ENCODE results near the gene OR51E1. TPM values are rescaled to one million over a fixed set of nuclear protein-coding genes. Genes with fewer than 3 reads are reported as not detected.

The OR51E1 gene
- total and polyA plus RNA-seq, 10 donors = 0.04 to 0.18 (median 0.06) TPM; not detected in 7

DNA sequence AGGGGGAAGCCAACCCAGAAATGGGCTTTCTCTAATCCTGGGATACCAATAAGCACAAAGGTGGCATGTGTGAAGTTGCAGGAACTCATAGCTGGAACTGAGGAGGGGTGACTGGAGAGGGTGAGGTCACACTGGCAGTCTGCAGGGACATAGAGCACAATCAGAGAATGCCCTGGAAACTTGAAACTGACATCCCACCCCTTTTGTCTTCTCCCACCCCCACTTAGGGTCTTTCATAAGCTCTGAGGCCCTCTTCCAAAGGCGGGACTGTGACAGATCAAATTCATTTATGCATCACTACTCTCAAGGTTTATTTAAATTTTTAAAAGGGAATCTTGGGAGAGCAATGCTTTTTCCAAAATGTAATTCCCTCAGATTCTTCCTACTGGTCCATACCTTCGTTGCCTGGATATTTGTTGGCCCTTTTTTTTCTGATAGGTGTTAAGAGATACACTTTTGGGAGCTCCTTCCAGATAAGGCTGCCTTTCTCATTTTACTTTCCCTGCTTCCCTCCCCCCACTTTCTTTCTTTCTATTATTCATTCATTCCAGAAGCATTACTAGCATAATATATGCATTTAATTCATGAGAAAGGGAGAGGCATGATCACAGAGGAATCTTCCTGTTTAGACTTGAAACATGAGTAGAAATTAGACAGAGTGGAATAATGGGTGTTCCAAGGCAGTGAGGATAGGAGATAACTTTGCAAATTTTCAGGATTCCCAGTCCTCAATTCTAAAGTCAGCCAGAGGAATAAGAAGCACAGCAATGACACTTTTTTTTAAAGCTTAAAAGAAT is 39.0 kb downstream of the OR51E1 start:
- no peak overlapping the region for H3K27ac ChIP-seq
- DNase-seq = no peak
- no peaks in the 10 kb centered on the region for H3K4me1 ChIP-seq
- H3K4me3 ChIP-seq = no peak overlapping the region
- no peaks in the 10 kb centered on the region for H3K9me3 ChIP-seq
- 71 to 77% (median 72%) methylated on average over 2 of the region's 2 CpGs for WGBS, 5 donors
- no peaks in the 10 kb centered on the region for H3K27me3 ChIP-seq (replicated peaks in 1 of 7)
- intact Hi-C loops (cut with DNase I; ENCODE audit: low total_unique reads) = no loop called here
- TF ChIP-seq POLR2AphosphoS5 (IDR thresholded peaks at IDR 0.05) = no peak
- TF ChIP-seq, protein P1, sequence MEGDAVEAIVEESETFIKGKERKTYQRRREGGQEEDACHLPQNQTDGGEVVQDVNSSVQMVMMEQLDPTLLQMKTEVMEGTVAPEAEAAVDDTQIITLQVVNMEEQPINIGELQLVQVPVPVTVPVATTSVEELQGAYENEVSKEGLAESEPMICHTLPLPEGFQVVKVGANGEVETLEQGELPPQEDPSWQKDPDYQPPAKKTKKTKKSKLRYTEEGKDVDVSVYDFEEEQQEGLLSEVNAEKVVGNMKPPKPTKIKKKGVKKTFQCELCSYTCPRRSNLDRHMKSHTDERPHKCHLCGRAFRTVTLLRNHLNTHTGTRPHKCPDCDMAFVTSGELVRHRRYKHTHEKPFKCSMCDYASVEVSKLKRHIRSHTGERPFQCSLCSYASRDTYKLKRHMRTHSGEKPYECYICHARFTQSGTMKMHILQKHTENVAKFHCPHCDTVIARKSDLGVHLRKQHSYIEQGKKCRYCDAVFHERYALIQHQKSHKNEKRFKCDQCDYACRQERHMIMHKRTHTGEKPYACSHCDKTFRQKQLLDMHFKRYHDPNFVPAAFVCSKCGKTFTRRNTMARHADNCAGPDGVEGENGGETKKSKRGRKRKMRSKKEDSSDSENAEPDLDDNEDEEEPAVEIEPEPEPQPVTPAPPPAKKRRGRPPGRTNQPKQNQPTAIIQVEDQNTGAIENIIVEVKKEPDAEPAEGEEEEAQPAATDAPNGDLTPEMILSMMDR (IDR thresholded peaks at IDR 0.05 in 8 of 11, conservative IDR thresholded peaks at IDR 0.05 in 3 of 11) = no peak
- TF ChIP-seq POLR2A (IDR thresholded peaks at IDR 0.05) = no peak
- H3K36me3 ChIP-seq = no peaks in the 10 kb centered on the region

DNA sequence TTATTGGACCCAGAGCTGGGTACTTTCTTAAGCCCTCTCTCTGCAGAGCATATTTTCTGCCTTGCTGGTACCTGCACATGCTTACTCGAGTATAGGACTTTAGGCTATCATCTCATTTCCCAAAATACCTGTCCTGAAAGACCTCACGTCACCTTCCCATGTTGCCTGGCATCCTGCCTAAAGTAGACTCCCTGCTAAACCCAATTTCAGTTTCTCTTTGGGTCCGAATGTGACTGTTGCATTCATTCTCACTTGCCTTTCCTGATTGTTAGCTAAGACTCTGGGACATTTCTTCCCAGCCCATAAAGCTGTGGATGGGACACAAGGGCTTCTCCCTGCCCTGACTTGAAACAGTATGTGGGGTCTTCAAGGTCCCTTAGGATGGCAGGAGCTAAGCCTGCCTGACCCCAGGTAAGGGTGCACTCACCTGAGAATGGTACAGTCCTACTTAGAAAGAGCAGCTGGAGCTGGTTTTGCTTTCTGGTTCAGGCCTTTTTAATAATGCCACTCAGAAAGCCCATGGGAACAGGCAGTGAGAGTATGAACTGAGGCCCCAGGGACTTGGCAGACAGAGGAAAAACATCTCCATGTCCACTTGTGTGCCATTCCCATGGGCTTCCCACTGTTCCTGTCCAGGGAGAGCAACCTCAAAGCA is 41.0 kb downstream of the OR51E1 start:
- no peaks in the 10 kb centered on the region for H3K27me3 ChIP-seq (replicated peaks in 1 of 7)
- no peak for TF ChIP-seq POLR2A (IDR thresholded peaks at IDR 0.05)
- no peak overlapping the region for H3K27ac ChIP-seq
- no peaks in the 10 kb centered on the region for H3K9me3 ChIP-seq
- intact Hi-C loops (cut with DNase I; ENCODE audit: low total_unique reads) = no loop called here
- no peak for DNase-seq
- H3K4me1 ChIP-seq = no peaks in the 10 kb centered on the region
- H3K36me3 ChIP-seq = no peaks in the 10 kb centered on the region
- no peak overlapping the region for H3K4me3 ChIP-seq
- 63 to 86% (median 76%) methylated on average over 3 of the region's 3 CpGs for WGBS, 5 donors

DNA sequence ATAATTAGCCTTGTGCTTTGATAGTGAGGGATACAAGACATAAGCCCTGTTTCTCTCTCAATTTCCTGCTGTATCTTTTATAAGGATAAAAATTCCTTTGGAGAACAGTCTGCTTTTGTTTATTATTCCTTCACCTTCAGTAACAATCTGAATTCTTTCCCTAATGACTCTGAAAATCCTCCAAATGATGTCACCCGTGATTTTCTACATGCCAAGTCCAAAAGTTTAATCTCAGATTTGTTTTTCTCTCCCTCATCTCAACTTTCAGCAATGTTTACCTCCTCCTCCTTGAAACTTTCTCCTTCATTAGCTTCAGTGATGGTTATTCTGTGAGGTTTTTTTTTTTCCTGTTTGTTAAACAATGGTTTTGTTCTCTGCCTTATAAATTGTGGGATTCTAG is 51.7 kb downstream of the OR51E1 start:
- TF ChIP-seq, protein P1 (IDR thresholded peaks at IDR 0.05 in 8 of 11, conservative IDR thresholded peaks at IDR 0.05 in 3 of 11) = no peak
- TF ChIP-seq POLR2AphosphoS5 (IDR thresholded peaks at IDR 0.05) = no peak
- TF ChIP-seq POLR2A (IDR thresholded peaks at IDR 0.05) = no peak
- no peaks in the 10 kb centered on the region for H3K4me1 ChIP-seq
- DNase-seq = no peak
- H3K27ac ChIP-seq = no peak overlapping the region
- H3K36me3 ChIP-seq = no peaks in the 10 kb centered on the region
- no peaks in the 10 kb centered on the region for H3K27me3 ChIP-seq (replicated peaks in 1 of 7)
- intact Hi-C loops (cut with DNase I; ENCODE audit: low total_unique reads) = no loop called here
- H3K4me3 ChIP-seq = no peak overlapping the region
- 44 to 70% (median 62%) methylated on average over 1 of the region's 1 CpG for WGBS, 5 donors
- H3K9me3 ChIP-seq = no peaks in the 10 kb centered on the region

DNA sequence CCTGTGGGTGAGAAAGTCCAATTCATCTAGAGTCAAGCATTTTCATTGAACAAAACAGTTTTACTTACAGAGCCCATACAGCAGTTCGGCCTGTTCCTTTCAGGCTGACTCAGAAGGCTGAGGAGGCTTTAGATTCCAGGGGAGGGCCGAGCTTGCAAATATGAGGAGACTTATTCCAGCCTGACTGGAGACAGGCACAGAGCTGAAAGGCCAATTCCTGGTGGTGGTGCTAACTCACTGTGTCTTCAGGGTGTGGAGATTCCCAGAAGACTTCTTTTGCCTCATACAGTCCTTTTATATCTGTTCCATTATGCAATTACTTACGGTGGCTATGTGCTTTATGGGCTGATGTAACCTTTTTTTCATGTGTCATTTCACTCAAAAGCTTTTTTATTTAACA is 53.8 kb downstream of the OR51E1 start, which contains the start of gene OR51E2:
TSS of gene OR51E2 (minus strand) at position 269 of the 400 bp plus-strand sequence. CDS start 15,142 bp downstream, outside the sequence.
- Histone ChIP-seq H3K4me3 (no peak within 1 kb of the TSS), H3K4me1 (no peaks in the 10 kb centered on the region), H3K27ac (no peak within 1 kb of the TSS), H3K27me3 (replicated peaks in 1 of 7) (no peaks in the 10 kb centered on the region), H3K9me3 (no peaks in the 10 kb centered on the region), H3K36me3 (no peaks in the 10 kb centered on the region)
- no peak for DNase-seq
- intact Hi-C loops (cut with DNase I; ENCODE audit: low total_unique reads) = no loop called here
- WGBS, 5 donors = 73 to 85% (median 81%) methylated on average over 3 of the region's 3 CpGs
- TF ChIP-seq, protein P1 (IDR thresholded peaks at IDR 0.05 in 8 of 11, conservative IDR thresholded peaks at IDR 0.05 in 3 of 11) = no peak
- TF ChIP-seq POLR2A (IDR thresholded peaks at IDR 0.05) = no peak
- no peak for TF ChIP-seq POLR2AphosphoS5 (IDR thresholded peaks at IDR 0.05)
